Non-pigmented ciliary epithelial cell (primary cell): ENCODE measurements around the gene DNAJB6.

Source experiments
- DNase-seq: peaks from one replicate; pipeline ENCODE4 v3.0.0-alpha.2; 2010; ENCODE audit warnings: low read depth

The DNAJB6 gene

DNA sequence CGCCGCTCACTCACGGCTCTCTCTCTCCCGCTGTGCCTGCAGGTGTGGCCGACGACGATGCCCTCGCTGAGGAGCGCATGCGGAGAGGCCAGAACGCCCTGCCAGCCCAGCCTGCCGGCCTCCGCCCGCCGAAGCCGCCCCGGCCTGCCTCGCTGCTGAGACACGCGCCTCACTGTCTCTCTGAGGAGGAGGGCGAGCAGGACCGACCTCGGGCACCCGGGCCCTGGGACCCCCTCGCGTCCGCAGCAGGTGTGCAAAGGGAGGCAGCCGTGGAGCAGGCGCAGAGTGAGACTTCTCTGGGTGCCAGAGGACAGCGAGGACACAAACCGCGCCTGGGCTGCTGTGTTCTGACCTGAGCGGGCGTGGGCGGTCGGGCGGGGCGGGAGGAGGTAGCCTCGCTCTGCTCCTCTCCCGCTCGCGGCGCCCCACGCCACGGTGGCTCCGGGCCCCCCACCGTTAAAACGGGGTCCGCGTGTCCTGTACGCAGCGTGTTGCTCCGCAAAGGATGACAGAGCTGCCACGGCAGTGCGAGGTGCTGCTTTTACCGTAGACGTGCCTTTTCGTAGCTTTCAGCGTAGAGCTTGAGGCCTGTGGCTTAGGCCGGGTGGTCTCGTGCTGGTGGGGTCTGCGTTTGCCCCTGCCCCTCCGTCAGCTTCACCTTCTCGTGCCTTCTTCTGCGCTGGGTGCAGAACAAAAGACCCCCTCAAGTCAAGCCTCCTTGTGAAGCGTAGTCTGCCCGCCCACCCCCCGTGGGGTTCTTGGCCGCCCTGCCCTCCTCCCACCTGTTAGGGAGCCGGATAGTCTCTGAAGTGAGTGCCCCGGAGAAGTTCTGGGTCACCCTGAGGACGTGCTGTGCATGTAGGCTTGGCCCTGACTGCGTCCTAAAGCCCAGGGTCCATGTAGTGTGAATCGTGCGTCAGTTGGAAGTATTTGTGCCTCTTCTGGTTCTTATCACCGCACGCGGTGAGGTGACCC lies 73.2 kb downstream of the DNAJB6 start:
- no peak for DNase-seq

DNA sequence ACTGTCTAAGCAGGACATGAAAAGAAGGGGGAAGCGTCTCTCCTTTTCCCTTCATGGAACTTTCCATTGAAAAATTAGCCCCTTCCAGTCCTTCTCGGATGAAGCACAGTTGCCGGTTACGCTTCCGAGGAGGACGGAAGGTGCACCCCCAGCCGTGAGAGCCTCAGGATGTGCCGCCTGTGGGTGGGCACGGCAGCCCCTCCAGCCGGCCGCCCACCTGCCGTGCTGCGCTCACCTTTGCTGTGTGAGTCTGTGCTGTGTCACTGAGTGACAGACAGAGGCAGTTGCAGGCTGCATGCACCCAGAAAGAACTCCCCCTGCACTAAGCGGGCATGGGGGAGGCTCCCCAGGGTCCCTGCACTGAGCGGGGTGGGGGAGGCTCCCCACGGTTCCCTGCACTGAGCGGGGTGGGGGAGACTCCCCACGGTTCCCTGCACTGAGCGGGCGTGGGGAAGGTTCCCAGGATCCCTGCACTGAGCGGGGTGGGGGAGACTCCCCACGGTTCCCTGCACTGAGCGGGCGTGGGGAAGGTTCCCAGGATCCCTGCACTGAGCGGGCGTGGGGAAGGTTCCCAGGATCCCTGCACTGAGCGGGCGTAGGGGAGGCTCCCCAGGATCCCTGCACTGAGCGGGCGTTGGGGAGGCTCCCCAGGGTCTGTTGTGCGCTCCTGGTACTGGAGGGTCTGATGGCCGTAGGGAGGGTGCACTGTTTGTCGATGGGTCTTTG lies 74.2 kb downstream of the DNAJB6 start:
- DNase-seq = no peak

DNA sequence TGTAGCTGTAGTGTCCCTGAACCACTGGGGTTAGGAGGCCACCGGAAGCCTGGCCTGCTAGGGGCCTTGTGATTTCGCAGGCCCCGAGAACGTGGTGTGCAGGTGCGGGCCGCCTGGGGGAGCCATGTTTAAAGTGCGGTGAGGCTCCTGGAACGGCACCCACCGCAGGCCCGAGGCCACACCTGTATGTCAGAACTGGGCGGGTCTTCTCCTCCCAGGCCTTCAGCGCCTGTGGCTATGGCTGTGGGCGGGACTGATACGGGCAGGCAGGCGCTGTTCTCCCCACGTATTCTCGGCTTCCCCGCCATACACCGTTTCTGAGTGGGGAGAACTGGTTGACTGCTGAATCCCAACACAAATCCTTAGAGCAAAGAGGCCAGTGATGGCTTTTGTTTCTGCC lies 74.8 kb downstream of the DNAJB6 start:
- no peak for DNase-seq

DNA sequence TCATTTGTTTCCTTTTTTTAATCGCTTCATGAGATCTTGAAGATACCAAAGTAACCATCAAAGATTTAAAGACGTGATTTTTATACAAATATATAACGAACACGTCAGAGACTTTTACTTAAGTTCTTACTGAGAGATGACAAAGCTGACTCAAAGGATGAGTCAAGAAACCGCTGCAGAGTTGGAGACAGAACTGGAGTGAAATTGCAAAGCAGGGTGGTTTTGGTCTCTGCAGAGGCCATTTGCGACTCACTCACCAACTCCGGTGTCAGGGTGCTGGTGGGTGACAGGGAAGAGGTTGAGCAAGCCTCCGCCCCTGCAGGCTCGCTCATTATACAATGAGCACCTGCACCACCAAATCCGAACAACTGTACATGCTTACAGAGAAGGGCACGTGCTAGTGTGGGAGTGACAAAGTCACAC lies 75.2 kb downstream of the DNAJB6 start:
- peak; percentile 74 for DNase-seq

DNA sequence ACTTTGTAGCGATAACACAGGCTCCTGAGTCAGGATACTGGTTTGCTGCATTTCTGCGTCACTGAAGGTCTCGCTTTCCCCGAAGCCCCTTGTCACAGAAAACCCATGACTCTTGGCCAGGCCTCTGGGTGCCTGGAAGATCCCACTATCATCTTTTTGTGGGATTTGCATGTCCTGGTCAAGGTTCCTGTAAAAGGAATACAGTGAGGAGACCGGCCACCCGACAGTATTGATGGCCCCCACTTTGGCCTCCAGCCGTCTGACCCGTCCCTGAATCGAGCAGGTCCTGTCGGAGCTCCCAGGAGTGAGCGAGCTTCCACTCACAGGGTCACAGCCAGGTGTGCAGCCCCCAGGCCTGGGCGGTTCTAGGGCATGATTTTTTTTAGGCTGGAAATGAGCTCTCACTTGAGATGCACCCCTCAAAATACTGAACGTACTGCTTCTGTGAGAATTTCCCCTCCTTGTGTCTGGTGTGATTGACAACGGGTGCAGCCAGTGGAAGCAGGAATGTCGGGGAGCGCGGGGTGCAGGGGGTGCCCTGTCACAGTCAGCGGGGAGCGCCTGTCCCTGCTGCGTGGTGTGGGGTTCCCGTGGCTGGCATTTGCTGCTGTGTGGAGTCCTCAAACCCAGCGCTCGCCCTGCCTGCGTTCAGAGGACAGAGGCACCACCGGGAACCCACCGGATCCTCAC lies 75.8 kb downstream of the DNAJB6 start:
- DNase-seq = no peak

DNA sequence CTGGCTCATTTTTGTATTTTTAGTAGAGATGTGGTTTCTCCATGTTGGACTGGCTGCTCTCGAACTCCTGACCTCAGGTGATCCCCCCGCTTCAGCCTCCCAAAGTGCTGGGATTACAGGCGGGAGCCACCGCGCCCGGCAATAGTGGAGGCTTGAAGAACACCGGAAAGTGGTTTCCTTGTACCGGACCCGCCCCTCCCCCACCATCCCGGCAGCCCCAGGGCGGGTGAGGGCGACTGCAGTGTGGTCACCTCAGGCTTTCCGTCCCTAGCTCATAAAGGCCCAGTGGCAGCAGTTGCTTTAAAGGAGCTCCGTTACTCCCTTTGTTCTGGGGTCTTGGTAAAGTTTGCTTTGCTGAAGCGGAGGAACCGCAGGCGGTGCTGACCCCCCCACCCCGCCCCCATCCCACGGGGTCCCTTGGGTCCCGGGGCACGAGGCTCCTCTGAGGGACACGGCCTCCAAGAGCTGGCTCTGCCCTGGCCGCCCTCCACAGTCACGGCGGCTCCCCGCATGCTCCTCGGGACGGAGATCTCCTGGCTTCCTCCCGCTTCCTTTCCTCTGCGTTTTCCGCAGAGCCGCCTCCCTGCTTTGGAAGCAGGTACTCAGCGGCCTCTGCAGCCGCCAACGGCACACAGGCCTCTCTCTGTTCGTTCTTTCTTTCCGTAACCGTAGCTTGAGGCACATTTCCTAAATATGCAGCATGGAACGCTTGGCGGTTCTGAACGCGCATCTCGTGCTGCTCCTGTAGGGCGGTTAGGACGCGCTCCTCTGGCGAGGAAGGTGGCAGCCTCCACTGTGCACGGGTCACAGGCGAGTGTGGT lies 77.3 kb downstream of the DNAJB6 start:
- DNase-seq = no peak

DNA sequence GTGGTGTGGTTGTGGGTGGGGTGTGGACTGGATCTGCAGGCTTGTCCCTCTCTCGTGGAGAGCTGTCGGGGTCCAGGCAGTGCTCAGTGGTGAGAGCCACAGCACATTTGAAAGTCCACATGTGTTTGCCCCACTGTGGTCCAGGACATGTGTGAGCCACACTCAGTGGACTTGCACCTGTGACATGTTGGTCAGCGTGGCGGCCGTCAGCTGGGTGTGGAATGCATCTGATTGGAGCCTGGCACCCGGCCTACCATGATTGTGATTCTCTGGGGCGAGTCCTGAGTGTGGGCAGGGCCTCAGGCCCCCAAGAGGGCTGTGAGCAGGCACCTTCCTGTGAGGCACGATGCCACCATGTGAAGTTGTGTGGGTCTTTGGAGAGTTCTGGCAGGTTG lies 77.9 kb downstream of the DNAJB6 start:
- DNase-seq = no peak

DNA sequence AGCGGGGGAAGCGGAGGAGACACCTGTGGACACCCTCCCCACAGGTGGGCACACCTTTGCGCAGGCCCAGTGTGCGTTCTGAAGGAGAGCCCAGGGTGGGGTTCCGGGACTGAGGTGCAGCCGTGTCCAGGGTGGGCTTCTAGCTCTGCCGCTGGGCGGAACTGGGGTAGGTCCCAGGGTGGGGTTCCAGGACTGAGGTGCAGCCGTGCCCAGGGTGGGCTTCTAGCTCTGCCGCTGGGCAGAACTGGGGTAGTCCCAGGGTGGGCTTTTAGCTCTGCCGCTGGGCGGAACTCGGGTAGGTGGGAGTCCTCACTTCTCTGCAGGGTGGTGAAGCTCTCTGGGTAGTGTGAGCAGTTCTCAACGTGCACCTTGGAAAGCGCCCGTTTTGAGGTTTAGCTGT lies 78.7 kb downstream of the DNAJB6 start:
- DNase-seq = no peak

DNA sequence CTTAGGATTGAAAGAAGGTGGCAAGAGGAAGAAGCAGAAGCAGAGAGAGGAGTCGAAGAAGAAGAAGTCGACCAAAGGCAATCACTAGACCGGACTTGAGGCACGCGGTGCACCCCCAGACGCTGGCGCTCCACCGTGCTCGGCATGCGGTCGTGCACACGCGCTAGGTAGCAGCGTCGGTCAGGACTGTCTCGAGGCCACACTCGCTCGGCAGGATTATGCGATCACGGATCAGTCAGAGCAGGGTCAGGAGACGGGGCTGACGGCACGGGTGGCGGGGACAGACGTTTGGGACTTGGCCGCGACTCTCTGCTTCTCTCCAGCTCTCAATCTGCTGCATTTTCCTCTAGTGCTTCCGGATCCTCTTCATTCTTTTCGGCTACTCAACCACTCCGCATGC lies 79.2 kb downstream of the DNAJB6 start:
- DNase-seq = no peak

DNA sequence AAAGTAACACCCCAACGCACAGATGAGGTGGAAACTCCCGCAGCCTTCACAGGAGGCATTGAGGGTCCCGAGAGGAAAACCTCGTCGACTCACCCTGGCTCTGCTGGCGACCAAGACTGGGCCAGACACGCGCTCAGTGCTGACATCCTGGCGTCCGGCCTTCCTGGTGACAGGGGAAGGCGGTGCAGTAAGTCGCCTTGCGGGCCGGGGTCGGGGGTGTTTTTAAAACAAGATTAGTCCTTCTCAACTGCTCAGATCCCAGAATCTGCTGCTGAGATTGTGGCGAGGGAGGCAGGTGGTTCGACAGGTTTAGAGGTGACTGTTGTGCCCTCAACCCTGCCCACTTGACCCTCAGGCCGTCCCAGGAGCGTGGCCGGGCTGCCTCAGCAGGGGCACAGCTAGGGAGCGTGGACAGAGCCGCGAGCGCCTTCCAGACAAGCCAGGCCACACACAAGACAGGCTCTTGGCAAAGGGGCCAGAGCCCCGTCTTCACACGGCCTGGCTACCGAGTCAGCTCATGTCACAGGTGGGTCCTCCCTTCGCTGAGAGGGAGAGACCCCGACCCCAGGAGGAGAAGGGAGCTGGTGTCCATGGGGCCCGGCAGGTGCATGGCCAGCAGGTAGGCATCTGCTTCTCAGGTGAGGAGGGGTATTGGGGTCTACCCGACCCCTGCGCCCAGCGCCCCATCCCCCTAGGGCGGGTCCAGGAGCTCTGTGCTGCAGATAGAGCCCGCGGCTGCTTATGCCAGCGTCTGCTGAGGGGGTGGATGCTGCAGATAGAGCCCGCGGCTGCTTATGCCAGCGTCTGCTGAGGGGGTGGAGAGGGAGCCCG lies 81.6 kb downstream of the DNAJB6 start:
- no peak for DNase-seq

DNA sequence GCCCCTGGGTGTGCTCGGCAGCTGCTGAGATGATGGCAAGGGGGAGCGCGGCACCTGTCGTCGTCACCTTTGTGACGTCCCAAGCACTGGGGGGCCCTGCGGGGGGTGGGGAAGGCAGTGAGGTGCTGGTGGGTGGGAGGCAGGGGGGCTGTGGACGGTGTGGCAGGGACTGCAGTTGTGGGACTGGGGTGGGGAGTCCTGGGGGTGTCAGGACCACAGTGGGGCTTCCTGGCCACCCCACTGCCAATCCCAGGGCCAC lies 82.2 kb downstream of the DNAJB6 start:
- no peak for DNase-seq

DNA sequence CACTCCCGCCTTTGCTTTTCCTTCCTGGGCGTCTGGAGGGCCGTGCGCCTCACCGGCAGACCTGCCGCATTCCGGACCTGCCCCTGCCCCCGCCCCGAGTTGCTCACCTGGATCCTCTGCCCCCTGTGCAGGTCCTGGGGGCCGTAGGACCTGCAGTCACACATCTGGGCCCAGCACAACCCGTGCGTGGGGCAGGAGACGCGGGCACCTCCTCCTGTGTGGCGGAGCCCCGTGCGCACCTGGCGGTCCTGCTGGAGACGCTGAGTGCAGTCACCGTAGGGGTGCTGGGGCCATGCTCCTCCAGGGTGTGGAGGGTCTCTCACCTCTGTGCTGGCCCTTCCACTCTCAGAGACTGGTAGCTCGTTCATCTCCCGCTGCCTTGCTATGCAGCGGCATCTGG lies 85.5 kb downstream of the DNAJB6 start:
- no peak for DNase-seq

DNA sequence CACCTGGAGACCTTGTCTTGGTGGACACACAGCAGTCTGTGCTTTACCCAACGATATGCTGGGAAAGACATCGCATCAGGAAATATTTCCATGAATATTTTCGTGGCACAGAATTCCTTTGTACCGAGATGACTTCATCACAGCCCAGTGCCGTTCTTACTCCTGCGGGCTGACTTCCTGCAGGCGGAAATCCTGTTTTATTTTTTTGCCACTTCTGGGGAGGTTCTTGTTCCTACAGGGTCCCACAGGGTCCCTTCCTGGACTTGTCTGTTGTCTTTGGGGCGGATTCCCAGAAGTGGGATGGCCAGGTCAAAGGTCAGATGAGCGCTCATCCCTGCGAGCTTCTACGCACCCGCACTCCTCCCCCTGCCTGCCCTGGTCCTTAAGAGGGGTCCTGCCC lies 86.5 kb downstream of the DNAJB6 start:
- no peak for DNase-seq

DNA sequence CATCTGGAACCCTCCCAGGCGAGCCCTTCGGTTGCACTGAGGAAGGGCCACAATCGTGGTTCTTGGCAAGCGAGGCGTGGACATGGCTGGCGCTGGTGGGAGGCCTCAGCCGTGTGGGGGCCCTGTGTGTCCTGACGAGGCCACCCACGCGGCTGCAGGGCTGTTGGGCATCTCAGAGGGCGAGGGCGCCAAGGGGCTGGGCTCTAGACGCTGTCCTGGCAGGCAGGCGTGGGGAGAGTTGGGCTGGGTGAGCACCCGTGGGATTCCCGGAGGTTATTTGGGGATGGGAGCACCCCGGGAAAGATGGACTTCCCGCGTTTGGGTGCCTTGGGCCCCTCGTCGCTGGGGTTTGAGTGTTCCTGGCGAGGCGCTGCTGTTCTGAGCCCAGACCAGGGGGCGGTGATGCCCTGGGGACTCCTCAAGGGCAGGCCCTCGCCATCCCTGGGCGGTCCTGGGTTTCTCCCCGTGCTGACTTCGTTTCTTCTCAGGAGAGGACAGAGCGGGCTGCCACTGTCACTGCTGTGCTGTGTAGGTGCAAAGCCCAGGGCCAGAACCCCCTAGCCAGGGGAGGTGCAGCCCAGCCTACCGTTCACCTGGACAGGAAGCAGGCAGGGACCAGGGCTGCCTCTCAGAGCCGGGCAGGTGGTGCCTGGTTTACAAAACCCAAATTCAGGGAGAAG lies 87.2 kb downstream of the DNAJB6 start:
- no peak for DNase-seq

DNA sequence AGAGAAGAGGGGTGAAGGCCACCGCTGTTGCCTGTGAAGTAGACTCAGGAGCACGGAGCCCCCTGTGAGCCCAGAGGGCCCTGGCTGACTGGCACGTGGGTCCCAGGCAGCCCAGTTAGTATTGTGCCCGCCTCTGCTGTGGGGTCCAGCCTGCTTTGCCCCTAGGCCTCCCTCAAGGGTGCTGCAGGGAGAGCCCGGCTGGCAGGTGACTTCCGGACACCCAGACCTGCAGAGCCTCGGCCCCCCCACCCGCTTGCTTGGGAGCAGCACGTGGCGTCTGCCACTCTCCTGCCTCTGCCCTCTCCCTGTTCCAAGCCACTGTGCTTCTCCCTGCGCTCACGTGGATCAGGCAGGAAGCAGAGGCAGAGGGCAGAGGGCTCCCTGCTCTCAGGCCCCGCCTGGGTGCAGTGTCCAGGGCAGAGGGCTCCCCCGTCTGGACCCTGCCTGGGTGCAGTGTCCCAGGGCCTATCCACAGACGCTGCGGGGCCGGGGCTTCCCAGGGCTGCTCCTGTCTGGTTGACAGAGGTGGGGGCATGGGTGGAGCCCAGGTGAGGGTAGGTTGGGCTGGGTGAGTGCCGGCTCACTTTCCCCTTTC lies 88.4 kb downstream of the DNAJB6 start:
- DNase-seq = no peak

DNA sequence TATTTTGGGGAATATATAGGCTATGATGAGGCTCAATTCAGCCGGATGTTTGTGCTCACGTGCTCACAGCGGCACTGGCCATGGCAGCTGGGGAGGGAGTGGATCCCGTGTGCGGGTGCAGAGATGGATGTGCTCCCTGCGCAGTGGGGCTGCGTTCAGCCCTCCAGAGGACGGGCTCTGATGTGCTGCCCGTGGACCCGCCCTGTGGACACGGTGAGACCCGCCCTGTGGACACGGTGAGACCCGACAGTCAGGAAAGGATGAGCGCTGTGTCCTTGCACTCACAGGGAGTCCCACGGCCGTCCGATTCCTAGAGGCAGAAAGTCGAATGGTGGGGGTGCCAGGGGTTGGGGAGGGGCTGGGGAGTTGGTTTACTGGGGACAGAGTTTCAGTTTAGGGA lies 89.0 kb downstream of the DNAJB6 start:
- DNase-seq = no peak

DNA sequence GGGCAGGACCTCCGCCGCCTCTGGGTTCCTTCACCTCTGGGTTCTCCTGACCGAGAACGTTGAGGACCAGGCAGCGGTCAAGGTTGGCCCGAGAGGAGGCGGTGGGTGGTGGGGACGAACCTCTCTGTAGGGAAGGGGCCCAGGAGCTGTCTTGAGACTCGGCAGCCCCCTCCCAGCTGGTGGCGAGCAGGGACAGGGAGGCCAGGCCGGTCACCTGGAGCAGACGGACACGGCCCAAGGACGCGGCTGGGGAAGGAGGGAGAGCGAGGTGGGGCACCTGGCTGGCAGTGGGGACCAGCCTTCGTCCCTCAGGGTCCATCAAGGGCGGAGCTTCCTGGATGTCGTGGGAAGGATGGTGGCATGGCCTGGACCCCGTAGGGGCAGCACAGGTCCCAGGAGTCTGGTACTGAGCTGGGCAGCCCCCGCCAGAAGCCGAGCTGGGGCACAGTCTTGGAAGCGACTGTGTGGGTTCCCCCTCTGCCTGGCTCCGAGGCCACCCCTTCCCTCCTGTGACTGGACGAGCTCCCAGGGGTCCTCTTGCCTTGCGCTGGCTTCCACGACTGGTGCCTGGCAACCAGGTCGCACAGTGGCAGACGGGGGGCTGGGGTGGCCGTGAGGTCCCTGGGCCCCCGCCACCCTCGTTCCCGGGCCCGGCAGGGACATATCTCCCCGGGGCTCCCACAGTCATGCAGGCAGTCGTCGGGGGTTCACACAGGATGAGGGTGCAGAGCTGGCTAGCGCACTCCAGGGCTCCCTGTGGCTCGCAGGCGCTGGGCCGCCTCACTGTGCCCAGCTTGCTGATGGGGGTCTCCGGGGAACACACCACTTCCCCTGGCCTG lies 89.9 kb downstream of the DNAJB6 start:
- DNase-seq = no peak

DNA sequence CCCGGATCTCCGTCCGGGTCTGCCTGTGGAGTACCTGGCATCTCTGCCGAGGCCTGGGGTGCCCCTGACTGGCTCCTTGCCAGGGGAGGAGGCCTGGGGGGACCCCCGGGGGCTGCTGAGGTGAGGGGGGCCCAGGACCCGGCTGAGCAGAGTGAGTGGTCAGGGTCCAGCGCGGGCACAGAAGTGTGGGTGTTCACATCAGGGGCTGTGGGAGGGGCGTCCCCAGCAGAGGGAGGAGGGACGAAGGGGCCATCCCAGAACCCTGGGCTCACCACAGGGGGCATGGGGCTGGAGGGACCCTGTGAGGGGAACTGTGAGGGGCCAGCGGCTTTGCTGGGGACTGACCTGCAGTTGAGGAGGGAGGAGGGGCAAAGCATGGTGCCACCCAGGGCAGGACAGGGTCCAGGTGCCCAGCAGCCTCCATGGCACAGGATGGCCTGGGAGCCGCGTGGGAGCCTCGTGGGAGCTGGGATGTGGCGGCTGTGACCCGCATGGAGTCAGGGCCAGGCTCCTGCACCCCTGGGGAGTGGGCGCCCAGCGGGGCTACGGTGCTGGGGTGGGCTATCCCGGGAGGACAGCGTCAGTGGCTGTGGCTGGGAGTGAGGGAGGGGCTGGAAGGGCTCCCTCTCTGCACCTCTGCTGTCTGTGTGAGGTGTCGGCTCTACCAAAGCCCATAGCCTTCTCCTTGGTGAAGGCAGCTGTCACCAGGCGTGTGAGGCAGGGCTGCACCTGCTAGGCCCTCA lies 91.2 kb downstream of the DNAJB6 start:
- DNase-seq = no peak

DNA sequence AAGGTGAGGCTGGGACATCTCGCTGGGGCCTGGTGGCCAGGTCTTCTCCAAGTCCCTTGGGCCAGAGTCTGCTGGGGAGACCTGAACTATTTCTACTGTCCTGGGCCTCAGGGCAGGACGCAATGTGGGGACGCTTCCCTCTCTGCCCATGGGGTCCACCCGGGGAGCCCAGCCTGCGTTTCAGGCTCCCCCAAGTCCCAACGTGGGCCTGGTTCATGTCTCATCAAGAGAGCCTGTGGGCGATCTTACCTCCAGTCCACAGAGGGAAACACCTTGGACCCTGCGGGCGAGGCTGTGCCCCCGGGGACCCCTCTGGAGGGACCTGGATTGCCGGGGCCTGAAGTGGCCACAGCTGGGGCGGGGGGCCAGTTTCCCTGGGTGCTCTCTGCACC lies 91.7 kb downstream of the DNAJB6 start:
- no peak for DNase-seq
